Colonic mucosa (tissue), 4 donors: Measurements from ENCODE around the gene GRIA1. TPM values are rescaled to one million over a fixed set of nuclear protein-coding genes. Genes with fewer than 3 reads are reported as not detected.

ENCODE experiments used
- DNase-seq: peaks from one replicate; pipeline ENCODE4 v3.0.0-alpha.2; 2020
- H3K27ac ChIP-seq: fragments of 200-600 bp; one replicate; pipeline ENCODE4 v1.8.0; 2021
- H3K27me3 ChIP-seq: fragments of 200-600 bp; one replicate; pipeline ENCODE4 v1.8.0; 2021
- H3K36me3 ChIP-seq: fragments of 200-600 bp; one replicate; pipeline ENCODE4 v1.8.0; 2021
- H3K4me1 ChIP-seq: fragments of 200-600 bp; one replicate; pipeline ENCODE4 v1.8.0; 2021; ENCODE audit warnings: mild to moderate bottlenecking
- H3K4me3 ChIP-seq: fragments of 200-600 bp; one replicate; pipeline ENCODE4 v1.8.0; 2021
- H3K9ac ChIP-seq, 2 donors: one replicate each; pipeline ENCODE4 v1.7.0; 2013; ENCODE audit warnings: control low read depth in 2 of 2, low read depth in 2 of 2, low read length in 2 of 2
- H3K9me3 ChIP-seq: fragments of 200-600 bp; one replicate; pipeline ENCODE4 v1.8.0; 2021
- intact Hi-C: fragments of 100-400 bp; cut with DNase I; formaldehyde crosslinking; loops from one replicate; pipeline ENCODE4 v1.14.1; 2022
- total RNA-seq, 2 donors: library from RNA; stranded (reverse); fragmentation: NEBNext Ultra II Directional in 1 of 2; extraction: Animal tissue kit (Norgen Biotek cat#: 25700) in 1 of 2; gene quantifications; one replicate each; pipeline ENCODE4 v1.2.1, GENCODE V29; 2021
- TF ChIP-seq, protein P1 (sequence below): fragments of 200-600 bp; IDR thresholded peaks from one replicate; pipeline ENCODE4 v1.8.0; 2022; ENCODE audit warnings: antibody characterized with exemption, mild to moderate bottlenecking
- donor health status: healthy.
- donor health status: DM: no; HTN: no; CAD: no.
- donor health status: DM: no; HTN: no; CAD: no.

Gene GRIA1
- total RNA-seq, 2 donors from 2014 or later = 0.48 TPM; not detected in 1

DNA sequence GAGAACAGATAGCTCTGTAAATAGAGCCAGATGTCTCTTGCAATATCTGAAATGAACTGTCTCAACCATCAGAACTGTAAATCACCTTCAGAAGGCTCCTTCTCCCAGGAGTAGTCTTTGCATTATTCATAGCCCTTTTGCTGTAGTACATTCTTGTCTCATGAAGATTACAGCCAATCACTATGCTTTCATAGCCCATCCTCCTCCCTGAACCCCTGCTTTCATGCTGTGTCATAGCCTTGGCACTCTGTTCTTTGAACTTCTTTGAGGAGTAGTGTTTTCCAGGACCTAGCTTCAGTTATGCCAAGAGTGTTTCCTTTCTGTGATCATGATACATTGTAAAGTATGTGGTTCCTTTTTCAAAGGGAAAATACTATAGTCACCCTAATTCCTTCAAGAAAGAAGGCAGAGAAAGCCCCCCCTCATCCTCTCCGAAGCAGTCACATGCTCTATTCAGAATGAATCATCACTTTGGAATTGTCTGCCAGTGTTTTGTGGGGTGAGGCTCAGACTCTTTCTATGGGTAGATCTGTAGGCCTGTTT, 61.1 kb downstream of the GRIA1 start:
- intact Hi-C loops = no loop called here
- Histone ChIP-seq H3K27me3 (no peaks in the 10 kb centered on the region), H3K27ac (no peak overlapping the region), H3K36me3 (no peaks in the 10 kb centered on the region), H3K4me1 (no peaks in the 10 kb centered on the region), H3K4me3 (no peak overlapping the region), H3K9me3 (no peaks in the 10 kb centered on the region), H3K9ac (no peak overlapping the region)
- no peak for DNase-seq
- TF ChIP-seq, protein P1, sequence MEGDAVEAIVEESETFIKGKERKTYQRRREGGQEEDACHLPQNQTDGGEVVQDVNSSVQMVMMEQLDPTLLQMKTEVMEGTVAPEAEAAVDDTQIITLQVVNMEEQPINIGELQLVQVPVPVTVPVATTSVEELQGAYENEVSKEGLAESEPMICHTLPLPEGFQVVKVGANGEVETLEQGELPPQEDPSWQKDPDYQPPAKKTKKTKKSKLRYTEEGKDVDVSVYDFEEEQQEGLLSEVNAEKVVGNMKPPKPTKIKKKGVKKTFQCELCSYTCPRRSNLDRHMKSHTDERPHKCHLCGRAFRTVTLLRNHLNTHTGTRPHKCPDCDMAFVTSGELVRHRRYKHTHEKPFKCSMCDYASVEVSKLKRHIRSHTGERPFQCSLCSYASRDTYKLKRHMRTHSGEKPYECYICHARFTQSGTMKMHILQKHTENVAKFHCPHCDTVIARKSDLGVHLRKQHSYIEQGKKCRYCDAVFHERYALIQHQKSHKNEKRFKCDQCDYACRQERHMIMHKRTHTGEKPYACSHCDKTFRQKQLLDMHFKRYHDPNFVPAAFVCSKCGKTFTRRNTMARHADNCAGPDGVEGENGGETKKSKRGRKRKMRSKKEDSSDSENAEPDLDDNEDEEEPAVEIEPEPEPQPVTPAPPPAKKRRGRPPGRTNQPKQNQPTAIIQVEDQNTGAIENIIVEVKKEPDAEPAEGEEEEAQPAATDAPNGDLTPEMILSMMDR = no peak

DNA sequence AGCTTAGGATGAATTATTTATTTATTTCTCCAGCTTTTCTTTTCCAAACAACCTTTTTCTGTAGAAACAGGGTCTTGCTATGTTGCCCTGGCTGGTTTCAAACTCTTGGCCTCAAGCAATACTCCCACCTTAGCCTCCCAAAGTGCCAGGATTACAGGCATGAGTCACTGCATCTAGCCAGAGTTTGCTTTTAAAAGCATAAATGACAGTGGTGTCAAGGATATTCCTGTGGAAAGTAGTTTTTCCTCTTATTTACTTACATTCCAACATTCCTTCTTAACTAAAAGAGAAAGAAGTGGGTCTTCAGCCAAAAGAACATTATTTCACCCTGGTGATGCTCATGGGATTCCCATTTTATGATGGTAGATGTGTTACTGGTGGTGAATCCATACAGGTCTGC, 62.4 kb downstream of the GRIA1 start:
- H3K27ac ChIP-seq = no peak overlapping the region
- TF ChIP-seq, protein P1 = no peak

DNA sequence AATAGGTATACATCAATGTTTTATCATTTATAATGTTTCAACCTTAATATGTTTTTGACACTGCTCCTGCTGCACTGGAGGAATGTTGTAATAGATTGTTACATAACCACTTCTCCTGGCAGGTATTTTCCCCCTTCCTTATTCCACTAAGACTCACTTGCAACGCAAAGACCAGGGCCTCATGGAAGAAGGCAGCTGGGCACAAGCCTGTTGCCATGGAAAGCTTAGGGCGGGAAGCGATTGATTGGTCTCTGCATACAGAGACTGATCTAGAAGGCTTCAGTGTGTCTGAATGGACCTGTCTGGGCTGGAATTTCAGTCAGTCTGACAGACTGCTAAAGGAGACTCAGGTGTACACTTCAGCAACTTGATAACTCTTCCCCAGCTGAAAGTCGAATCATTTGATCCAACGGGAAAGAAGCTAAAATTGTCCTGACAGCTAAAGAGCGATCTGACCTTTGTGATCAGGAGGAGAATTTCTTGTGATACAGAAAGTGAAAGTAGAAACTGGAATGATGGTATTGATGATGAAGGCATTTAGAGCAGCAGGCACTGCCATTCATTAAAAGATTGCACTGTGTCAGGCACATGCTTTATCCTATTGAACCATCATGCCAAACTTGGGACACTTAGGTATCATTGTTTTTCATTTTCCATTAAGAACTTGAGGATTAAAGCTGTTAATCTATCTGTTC, 65.1 kb downstream of the GRIA1 start:
- no peaks in the 10 kb centered on the region for H3K36me3 ChIP-seq
- H3K27ac ChIP-seq = no peak overlapping the region
- no peaks in the 10 kb centered on the region for H3K27me3 ChIP-seq
- H3K4me3 ChIP-seq = no peak overlapping the region
- TF ChIP-seq, protein P1 = no peak
- DNase-seq = no peak
- H3K4me1 ChIP-seq = no peaks in the 10 kb centered on the region
- no peak overlapping the region for H3K9ac ChIP-seq
- intact Hi-C loops = no loop called here
- no peaks in the 10 kb centered on the region for H3K9me3 ChIP-seq

More for the DNA sequence above, 62.4 kb downstream of the GRIA1 start:
- intact Hi-C loops = no loop called here
- Histone ChIP-seq H3K4me3 (no peak overlapping the region), H3K9me3 (no peaks in the 10 kb centered on the region), H3K4me1 (no peaks in the 10 kb centered on the region), H3K27me3 (no peaks in the 10 kb centered on the region), H3K9ac (no peak overlapping the region), H3K36me3 (no peaks in the 10 kb centered on the region)
- DNase-seq = no peak

DNA sequence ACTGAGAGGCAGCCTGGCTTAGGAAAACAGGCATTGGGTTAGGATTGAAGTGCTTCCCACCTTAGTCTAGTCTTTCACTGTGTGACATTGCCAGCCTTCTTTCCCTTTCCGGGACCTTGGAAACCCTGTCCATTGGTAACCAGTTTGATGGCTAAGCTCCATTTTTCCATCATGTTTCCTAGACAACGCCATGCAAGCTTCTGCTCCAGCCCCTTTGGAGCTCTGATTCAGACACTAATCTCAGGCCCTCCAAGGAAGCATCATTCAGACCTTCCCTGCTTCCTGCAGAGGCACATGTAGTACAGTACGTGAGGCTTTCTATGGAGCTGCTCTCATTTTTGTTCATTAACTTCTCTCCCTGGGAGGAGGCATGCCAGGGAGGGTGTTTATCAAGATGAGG, 68.5 kb downstream of the GRIA1 start:
- Histone ChIP-seq H3K27ac (no peak overlapping the region), H3K27me3 (no peaks in the 10 kb centered on the region), H3K4me1 (no peaks in the 10 kb centered on the region), H3K36me3 (no peaks in the 10 kb centered on the region), H3K9ac (no peak overlapping the region), H3K4me3 (no peak overlapping the region), H3K9me3 (no peaks in the 10 kb centered on the region)
- TF ChIP-seq, protein P1 = no peak
- no peak for DNase-seq
- intact Hi-C loops = no loop called here

DNA sequence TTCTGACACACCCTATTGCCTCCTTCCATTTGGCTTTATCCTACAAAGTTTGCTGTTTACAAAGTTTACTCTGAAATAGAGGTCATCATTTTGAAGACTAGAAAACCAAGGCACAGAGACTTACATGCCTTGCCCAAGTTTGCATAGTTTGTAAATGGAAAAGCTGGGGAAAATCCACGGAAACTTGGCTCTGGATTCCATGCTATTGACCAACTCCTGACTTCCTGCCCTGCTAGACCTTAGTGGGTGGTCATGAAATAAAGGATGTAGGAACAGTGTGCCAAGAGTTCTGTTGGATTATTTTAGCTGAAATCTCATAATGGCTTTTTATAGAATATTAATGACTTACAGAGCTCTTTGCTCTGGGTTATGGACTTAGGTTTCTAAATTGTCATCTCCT, 69.5 kb downstream of the GRIA1 start:
- DNase-seq = no peak

More for the DNA sequence above, 69.5 kb downstream of the GRIA1 start:
- Histone ChIP-seq H3K36me3 (no peaks in the 10 kb centered on the region), H3K27ac (no peak overlapping the region), H3K4me1 (no peaks in the 10 kb centered on the region), H3K27me3 (no peaks in the 10 kb centered on the region), H3K4me3 (no peak overlapping the region), H3K9me3 (no peaks in the 10 kb centered on the region), H3K9ac (no peak overlapping the region)
- TF ChIP-seq, protein P1 = no peak
- intact Hi-C loops = no loop called here
